GM21825 (cell line): ENCODE results near the gene CLDN11.

Experiments used
- ATAC-seq: cut with Tn5 transposase; IDR thresholded peaks from one replicate; pipeline ENCODE4 v1.9.1; 2021; ENCODE audit warnings: mild to moderate bottlenecking, moderate library complexity; ENCODE audit not compliant: unreplicated experiment

Gene CLDN11

DNA sequence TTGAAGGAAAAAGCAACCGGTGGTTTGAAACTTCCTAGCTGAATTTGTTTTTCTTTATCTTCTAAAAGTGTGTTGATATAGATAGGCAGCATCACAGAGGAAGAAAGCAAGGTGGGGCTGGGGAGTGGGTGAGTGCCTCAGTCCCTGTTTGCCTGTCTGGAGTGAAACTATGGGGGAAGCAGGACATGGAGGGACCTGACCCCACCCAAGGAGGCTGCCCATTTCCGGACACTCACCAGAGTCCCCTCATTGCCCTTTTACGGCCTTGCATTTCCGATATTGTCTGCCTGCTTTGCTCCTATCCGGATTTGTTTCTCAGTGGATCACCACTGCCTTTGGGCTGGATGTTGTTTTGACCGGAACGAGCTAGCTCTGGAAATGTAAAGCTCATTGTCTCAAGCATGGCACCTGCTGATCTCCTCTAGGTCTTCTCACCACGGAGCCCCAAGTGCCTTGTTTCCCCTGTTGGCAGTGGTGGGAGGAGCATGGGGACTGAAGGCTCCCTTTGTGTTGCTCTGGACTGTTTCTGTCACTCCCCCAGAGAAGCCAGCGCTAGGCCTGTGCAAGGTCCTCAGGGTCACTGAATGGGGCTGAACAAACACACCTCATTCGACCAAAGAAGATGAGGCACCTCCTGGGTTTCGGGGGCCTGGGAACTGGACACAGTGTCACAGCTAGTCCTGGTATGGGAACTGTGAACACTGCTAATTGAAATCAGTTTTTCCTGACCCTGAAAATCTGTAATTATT lies 7.0 kb downstream of the CLDN11 start:
- ATAC-seq: no peak

DNA sequence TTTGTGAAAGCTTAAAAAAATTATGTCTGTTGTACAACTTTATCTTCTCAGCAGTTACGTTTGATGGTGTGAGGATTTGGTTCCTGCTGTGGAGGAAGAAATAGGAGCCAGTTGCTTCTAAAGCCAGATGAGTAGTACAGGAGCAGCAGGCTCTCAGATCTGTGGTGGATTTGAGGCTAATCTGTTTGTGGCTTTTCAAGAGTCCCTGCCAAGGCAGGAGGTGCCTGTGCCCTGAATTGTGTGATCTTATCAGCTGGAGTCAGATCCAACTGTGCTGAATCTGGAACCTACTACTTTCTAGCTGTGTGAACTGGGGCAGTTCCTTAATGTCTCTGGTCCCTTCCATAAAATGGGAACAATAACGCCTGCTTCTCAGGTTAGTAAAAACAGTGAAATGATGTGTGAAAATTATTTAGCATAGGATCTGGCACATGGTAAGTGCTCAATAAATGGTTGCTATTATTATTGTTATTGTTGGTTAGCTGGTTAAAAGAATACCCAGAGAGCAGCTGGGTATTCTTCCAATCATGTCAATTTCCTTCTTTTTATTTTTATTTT lies 7.7 kb downstream of the CLDN11 start:
- ATAC-seq: no peak

DNA sequence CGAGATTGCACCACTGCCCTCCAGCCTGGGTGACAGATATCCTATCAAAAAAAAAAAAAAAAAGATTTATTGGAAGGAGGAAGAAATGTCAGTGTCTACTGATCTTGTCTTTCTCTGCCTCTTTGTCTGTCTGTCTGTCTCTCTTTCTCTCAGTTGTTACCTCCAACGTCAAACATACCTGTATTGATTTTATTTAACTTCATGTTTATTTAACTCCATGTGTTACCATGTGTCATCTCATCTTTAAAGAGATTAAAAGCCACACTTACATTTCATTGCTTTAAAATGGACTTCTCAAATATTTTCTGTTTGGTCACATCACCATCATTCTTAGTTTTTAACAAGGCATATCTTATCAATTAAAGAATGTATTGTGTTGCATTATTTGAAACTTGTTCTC lies 9.4 kb downstream of the CLDN11 start:
- no peak for ATAC-seq

DNA sequence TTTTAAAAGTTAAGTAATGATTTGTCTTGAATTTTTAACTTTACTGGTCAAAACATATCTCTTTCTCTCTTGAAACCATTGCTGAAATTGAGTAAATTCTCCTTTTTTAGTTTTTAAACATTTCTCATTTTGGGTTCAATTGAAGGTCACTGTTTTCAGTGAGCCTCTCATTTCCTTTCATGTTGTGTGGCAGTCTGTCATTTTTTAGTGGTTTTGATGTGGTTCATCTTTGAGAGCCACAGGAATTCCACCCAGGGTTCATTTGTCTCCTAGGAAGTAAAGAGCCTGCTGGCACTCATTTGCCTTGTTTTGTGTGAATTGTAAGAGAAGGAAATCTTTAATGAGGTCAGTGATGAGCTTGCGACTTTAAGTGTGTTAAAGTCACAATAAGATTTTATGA lies 10.4 kb downstream of the CLDN11 start:
- no peak for ATAC-seq

DNA sequence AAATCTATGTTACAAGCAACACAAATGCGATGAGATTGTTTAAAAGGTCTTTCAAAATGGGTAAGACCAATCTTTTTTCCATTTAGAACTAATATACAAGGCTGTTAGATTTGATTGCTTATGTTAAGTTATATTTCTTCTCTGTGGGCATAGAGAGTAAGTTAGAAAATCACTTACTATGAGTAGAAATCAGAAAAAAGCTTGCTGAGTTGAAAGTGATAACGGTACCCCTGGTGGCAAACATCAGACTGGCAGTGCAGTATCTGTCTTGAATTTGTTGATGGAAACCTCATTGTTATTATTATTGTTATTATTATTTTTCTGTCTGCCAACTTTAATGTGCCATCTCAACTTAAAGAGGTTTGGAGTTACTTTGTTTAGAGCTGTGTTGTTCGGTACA lies 12.4 kb downstream of the CLDN11 start:
- ATAC-seq: no peak

DNA sequence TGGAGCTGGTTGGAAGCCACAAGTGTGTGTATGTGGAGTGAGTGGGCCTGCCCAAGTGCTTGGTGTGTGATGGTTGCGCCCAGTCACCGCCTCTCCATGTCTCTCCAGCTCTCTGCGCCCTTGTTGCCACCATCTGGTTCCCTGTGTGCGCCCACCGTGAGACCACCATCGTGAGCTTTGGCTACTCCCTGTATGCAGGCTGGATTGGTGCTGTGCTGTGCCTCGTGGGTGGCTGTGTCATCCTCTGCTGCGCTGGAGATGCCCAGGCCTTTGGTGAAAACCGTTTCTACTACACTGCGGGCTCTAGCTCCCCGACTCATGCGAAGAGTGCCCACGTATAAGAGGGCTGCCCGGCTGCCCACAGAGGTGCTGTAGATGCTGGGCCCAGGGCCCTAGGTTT lies 13.7 kb downstream of the CLDN11 start:
- no peak for ATAC-seq

DNA sequence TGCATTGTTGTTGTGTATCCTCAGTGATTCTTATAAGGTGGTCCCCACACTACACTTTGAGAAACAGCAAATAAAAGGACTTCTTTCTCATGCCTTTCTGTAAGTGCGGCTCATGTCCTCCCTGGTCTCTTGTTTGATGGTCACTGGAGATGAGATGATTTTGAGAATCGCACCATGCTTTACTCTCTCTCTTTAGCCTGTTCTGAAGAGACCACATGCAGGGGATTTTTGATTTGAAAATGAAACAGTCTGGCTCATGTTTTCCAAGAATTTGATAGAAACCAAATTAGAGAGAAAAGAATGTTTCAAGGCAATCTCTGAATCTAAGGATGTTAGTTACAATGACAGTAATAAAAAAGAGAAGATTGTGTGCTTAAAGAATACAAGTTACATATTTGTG lies 18.0 kb downstream of the CLDN11 start:
- no peak for ATAC-seq

DNA sequence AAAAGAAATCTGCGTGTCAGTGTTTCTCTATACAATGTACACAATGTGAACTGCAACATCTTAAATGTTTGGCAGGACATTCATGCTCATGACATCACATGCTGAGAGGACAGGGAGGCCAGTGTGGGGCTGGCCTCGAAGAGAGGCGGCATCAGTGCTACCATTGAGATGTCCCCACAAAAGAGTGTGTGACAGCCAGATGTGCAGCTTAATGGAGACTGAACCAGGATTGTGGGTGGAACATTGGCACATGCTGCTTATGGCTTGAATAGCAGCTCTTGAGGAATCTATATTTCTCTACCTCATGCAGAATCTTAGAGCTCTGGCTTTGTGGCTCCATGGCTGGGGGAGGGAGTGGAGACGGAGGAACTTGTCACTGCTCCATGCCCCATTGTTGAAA lies 18.5 kb downstream of the CLDN11 start:
- ATAC-seq: no peak

DNA sequence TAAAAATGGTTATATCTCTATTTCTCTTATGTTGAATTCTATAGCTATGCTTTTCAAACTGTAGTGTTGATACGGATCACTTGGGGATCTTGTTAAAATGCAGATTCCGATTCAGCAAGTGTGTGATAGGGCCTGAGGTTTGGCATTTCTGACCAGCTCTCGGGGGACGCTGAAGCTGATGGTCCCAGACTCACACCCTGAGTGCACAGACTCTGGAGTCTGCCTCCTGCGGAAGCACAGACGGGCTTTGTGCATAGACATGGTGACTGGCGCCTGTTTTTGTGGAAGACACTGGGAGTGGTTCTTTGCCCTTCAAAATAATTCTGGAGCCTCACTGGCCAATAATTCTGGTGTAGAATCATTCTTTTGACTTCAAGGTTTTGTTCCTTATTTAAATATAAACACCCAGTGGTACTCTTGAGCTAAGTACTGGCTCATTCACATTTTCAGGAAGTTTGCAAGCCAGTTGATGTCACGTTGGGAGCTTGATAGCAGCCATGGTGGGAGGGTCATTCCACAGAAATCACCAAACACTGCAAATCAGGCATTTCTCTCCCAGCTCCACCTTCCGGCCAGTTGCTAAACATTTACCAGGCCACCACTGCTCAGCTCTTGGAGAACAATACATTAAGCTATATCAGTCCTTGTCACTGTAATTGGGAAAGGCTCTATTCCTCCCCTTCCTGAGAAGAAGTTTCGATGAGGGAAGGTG lies 19.2 kb downstream of the CLDN11 start:
- ATAC-seq: no peak

DNA sequence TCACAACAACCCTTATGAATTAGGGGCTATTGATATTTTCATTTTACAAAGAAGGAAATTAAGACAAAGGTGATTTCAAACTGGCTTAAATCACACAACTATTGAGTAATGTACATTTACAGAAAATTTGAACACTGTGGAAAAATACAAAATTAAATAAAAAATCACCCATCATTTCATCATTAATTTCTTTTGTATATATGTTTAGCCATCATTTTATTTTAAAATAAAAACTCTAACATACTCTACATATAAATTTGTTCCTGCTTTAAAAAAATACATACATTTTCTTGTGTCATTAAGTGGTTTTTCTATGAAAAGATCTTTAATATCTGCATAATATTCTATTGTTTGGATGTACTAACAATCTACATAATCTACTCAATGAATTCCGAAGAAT lies 20.2 kb downstream of the CLDN11 start:
- no peak for ATAC-seq

DNA sequence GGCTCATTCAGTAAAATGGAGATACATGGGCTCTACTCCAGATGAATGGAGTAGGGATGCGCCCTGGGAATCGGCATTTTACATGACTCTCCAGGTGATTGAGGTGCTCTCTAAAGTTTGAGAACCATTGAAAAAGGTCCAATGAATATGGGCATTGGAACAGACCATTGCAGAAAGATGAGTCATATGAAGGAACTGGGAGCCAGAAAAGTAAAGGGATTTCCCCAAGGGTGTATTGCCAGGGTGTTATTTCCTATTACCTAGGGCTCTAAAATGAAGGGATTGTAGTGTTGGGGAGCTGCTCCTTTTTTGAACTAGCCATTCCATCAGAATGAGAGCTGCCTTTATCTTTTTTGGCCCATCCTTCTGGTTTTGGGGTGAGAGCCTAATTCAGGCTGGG lies 21.7 kb downstream of the CLDN11 start:
- ATAC-seq: no peak

DNA sequence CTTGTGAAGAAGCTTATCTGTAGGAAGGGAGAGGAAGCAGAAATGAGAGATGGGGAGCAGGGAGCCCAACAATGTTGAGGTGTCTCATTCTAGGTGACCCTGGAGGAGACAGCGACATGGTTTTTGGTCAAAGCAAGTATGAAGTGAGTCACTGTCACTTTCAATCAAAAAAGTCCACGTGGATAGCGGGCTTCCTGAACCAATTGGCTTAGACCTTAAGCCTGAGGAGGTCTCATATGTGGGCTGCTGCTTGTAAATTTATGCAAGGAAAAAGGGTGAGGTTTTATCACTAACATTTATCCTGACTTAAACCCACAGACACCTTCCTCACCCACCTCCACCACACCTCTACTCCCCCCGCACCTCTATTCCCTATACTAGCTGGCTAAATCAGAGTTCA lies 22.7 kb downstream of the CLDN11 start:
- ATAC-seq: no peak

DNA sequence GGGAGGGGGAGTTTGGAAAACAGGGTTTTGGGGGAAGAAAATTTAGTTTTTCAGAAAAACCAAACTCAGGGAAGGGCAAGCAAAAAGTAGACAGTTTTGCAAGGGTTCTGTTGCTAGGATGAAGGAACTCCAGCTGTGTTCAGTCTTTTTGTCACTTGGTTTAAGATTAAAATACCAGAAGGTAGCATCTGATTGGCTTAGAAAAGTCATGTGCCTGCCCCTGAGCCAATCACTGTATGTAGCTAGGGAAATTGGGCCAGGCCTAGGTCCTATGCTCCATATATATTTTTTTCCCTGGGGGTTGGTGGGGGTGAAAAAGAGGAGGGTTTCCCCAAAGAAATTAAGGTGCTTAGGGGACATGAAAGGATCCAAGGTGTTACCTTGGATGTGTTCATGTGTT lies 24.3 kb downstream of the CLDN11 start:
- ATAC-seq: no peak

DNA sequence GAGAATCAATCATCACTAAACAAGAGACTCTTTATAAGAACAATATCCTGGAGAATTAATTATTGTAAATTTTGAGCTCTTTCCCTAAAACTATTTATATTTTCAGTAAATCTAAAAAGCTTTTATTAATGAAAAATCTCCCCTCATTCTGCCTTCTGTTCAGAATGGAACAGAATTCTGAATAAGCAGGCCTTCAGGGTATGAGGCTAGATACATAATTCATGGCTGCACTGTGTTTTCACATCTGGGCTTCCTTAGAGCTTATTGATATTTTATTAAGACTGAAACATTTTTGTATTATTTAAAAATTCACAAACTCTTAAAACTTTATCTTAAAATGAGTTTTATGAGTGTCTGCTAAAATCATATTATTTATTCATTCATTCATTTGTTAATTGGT lies 24.8 kb downstream of the CLDN11 start:
- ATAC-seq: no peak

DNA sequence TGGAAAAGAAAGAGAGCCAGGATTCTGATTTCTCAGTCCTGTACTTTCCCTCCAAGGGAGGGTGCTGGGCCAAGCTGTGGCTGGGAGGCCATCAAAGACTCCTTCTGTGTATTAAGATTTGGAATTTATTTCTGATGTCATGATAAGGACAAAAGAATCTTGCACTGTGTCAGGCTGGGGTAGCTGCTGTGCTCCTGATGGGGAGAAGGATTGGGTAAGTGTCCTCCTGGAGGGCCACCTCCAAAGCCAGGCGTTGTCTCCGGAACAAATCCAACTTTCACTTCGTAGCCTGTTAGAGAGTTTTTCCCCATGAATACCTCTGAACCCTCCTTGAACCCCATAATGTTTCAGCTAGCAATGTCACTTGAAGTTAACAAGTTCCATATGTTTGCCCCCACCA lies 29.9 kb downstream of the CLDN11 start:
- ATAC-seq: no peak

DNA sequence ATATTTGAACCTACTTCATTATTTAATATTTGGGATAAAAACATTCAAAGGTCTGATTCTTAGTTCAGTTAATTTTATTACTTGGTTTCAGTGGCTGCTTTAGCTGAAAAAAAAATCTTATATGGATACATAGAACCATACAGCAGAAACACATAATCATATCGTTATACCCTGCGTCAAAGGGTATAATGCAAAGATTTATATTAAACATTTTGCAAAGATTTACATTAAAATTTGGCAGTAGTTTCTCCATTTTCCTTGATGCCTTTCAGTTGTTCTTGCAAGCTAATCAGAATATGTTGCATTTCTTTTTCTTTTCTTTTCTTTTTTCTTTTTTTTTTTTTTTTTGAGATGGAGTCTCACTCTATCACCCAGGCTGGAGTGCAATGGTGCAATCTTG lies 31.4 kb downstream of the CLDN11 start:
- no peak for ATAC-seq

DNA sequence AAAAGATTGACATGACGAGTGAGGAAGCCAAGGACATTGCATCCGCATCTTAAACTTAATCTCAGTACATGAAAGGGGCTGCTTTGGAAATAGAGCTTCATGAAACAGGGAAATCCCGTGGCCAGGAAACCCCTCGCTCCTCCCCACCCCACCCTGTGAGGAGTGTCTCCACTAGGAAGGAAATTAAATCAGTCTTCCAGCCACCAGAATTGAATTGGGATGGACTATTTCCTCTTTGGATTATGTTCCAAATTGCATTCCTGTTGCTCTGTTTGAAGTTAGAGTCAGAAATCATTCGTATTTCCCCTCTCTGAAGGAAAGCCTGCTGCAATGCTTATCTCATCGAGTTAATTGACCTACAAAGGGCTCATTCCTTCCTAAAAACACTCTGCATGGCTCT lies 35.8 kb downstream of the CLDN11 start:
- ATAC-seq: no peak

DNA sequence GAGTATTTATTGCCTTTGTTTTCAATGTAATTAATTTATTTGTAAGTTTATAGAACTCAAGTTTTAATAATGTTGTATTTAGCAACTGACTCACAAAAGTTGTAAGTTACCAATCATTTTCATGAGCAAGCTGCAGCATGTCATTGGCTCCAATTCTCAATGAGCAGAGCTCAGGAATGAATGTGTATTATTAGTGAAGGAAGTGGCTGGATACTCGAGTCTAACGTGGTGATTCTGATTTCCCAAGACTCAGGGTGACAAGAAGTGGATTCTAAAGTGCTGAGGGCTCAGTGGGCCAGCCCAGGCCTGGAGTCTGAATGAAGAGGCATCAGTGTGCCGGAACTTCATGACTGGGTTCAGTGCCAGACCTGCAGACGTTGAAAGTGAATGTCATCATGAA lies 39.6 kb downstream of the CLDN11 start:
- ATAC-seq: no peak

DNA sequence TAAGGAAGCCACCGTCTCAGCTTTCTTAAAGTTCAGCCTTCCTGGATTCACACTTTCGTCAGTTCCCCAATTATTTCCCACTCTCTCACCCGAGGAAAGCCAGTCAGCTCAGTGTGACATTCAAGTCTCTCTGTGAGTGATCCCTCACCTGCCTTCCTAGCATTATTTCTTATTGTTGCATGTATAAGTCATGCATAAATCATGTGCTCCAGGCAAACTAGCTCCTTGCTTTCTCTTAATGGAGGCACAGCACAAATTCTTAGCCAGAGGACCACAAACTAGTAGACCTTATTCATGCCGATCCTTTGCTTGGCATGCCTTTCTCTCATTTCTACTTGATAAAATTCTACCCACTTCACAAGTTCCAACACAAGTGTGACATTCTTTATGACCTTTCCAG lies 44.3 kb downstream of the CLDN11 start:
- ATAC-seq: no peak

DNA sequence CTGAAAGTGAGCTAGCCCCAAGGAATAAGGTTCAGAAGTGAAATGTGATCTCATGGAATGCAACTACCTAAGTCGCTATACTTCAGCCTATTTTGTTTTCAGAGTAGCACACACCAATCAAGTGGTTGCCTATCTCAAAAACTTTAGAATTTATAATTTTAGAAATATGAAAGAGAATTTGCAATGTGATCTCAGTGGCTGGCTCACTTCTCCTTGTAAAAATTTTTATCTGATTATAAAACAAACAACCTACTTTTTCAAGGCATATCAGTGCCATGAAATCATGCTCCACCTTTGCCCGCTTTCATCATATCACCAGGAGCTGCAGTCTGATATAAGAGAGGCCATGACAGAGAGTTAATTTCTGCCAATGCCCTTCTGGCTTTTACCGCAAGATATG lies 47.3 kb downstream of the CLDN11 start:
- ATAC-seq: no peak

DNA sequence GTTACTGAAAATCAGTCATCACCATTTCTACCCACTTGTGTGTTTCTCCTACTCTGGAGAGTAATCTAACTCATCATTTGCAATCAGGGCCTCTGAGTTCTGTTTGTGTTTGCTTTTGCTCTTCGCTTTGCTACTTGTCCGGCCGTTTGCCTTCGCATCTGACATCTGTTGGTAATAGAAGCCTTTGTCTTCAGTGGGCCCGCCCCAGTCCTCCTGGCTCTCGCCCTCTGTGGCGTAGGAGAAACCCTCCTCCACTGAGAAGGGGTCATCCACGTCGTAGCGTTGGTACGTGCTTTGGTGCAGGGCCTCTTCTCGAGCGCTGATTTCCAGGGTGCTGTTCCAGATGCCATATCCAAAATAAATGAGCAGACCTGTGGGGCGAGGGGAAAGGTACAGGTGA lies 48.3 kb downstream of the CLDN11 start:
- ATAC-seq: no peak

DNA sequence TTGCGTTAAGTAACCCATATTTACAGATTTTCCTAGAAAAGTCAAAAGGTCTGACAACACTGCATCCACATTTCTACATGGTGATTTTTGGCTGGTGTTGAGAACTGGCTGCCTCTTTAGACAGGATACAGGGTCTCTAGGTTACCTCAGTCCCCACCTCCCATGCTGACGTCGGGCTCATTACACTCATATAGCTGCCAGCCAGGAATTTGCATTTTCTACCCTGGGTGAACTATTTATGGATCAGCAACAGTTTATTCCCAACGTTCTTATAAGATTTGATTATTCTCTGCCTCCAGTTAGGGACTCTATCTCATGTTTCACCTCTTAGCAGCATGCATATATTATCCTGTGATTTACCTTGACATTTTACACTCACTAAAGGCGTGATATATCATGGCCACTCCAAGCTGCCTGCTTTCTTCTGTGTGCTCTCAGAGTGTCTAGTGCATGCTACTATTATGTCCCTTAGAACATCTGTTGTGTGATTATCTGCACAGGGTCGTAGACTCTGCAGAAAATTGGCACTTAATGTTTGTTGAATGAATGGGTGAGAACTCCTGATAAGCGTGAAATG lies 49.0 kb downstream of the CLDN11 start:
- no peak for ATAC-seq
